Esophagus squamous epithelium (tissue), 5 donors: ENCODE measurements around the gene RAMACL. TPM values are rescaled to one million over a fixed set of nuclear protein-coding genes. Genes with fewer than 3 reads are reported as not detected.
A peak's percentile ranks its signal among the peaks of the same experiment; 100 is the strongest.

Experiments
- DNase-seq: peaks from one replicate; lab custom pipeline; 2025; lab: John Stamatoyannopoulos, UW
- H3K27ac ChIP-seq, 4 donors: fragments of 200-600 bp; sonication (generic); one replicate each; pipeline ENCODE4 v1.5.1; 2016 to 2019; ENCODE audit warnings: mild to moderate bottlenecking in 1 of 4
- H3K27me3 ChIP-seq, 4 donors: fragments of 200-600 bp; sonication (generic); 1 replicate in 3 of 4; 2 replicates in 1 of 4; pipeline versions ENCODE4 v1.5.1 to v1.6.0; 2017 to 2021; ENCODE audit warnings: antibody characterized with exemption in 1 of 4
- H3K36me3 ChIP-seq, 3 donors: fragments of 200-600 bp; sonication (generic); one replicate each; pipeline ENCODE4 v1.5.1; 2016 to 2019
- H3K4me1 ChIP-seq, 3 donors: fragments of 200-600 bp; sonication (generic); one replicate each; pipeline ENCODE4 v1.5.1; 2017 to 2019
- H3K4me3 ChIP-seq, 4 donors: fragments of 200-600 bp; sonication (generic); 1 replicate in 3 of 4; 2 replicates in 1 of 4; pipeline ENCODE4 v1.5.1; 2016 to 2019; ENCODE audit warnings: mild to moderate bottlenecking in 2 of 4, moderate library complexity in 1 of 4
- H3K9me3 ChIP-seq, 3 donors: fragments of 200-600 bp; sonication (generic); one replicate each; pipeline ENCODE4 v1.5.1; 2016 to 2019
- POLR2A ChIP-seq, 4 donors: fragments of 450-650 bp; IDR thresholded peaks; one replicate each; pipeline ENCODE4 v1.6.1; 2017; ENCODE audit warnings: antibody characterized with exemption in 4 of 4, mild to moderate bottlenecking in 4 of 4, moderate library complexity in 3 of 4
- WGBS, 2 donors: methylation state at CpG; one replicate each; pipeline ENCODE4 v1.1.5; 2018; 5-methylcytosine and 5-hydroxymethylcytosine counted together
- intact Hi-C: fragments of 100-400 bp; cut with DNase I; formaldehyde crosslinking; loops from one replicate; pipeline ENCODE4 v1.15.0; 2022
- total RNA-seq, 4 donors: library from RNA; depleted of rRNA; stranded (reverse); fragments of >200 nt; gene quantifications; one replicate each; pipeline ENCODE4 v1.1.0, GENCODE V29; 2016
- TF ChIP-seq, protein P1 (sequence below), 6 experiments: fragments of 450-650 bp in 4 of 6; fragments of 200-600 bp in 2 of 6; sonication (generic) in 2 of 6; IDR thresholded peaks; one replicate each; pipeline ENCODE4 v1.5.1; 2016 to 2019; ENCODE audit warnings: antibody characterized with exemption in 6 of 6, mild to moderate bottlenecking in 4 of 6, moderate library complexity in 4 of 6
- donor health status: DM: yes; HTN: yes; CAD: no.

The RAMACL gene
- total RNA-seq, 4 donors from 2014 or later: 0.99 to 2.7 (median 1.3) TPM

- no peak for DNase-seq
- Histone ChIP-seq H3K27ac (no peak overlapping the region), H3K4me1 (peaks cover 4 to 31% (median 15%) of the 10 kb centered on the region in 3 donors), H3K4me3 (no peak overlapping the region), H3K27me3 (no peaks in the 10 kb centered on the region), H3K36me3 (peaks cover 0 to 42% (median 0%) of the 10 kb centered on the region in 3 donors), H3K9me3 (no peaks in the 10 kb centered on the region)
- intact Hi-C loops: no loop called here
- WGBS, 2 donors: 75 to 85% methylated on average over 12 to 13 of the region's 17 CpGs
- TF ChIP-seq POLR2A (IDR thresholded peaks at IDR 0.05): no peak
- TF ChIP-seq, protein P1, sequence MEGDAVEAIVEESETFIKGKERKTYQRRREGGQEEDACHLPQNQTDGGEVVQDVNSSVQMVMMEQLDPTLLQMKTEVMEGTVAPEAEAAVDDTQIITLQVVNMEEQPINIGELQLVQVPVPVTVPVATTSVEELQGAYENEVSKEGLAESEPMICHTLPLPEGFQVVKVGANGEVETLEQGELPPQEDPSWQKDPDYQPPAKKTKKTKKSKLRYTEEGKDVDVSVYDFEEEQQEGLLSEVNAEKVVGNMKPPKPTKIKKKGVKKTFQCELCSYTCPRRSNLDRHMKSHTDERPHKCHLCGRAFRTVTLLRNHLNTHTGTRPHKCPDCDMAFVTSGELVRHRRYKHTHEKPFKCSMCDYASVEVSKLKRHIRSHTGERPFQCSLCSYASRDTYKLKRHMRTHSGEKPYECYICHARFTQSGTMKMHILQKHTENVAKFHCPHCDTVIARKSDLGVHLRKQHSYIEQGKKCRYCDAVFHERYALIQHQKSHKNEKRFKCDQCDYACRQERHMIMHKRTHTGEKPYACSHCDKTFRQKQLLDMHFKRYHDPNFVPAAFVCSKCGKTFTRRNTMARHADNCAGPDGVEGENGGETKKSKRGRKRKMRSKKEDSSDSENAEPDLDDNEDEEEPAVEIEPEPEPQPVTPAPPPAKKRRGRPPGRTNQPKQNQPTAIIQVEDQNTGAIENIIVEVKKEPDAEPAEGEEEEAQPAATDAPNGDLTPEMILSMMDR (IDR thresholded peaks at IDR 0.05): no peak
Measured at GRCh38 chr6:166538297-166539010, 48.0 kb downstream of the RAMACL start.

- Histone ChIP-seq H3K27ac (no peak overlapping the region), H3K27me3 (no peaks in the 10 kb centered on the region), H3K4me3 (no peak overlapping the region), H3K36me3 (peaks cover 0 to 76% (median 0%) of the 10 kb centered on the region in 3 donors), H3K4me1 (peaks cover 0 to 21% (median 0%) of the 10 kb centered on the region in 3 donors), H3K9me3 (no peaks in the 10 kb centered on the region)
- 90 to 92% methylated on average over 17 of the region's 17 CpGs for WGBS, 2 donors
- intact Hi-C loops: no loop called here
- TF ChIP-seq POLR2A (IDR thresholded peaks at IDR 0.05): no peak
- TF ChIP-seq, protein P1 (IDR thresholded peaks at IDR 0.05): no peak
- no peak for DNase-seq
Measured at GRCh38 chr6:166534658-166535406, 51.6 kb downstream of the RAMACL start.

- Histone ChIP-seq H3K36me3 (peaks cover 0 to 80% (median 0%) of the 10 kb centered on the region in 3 donors), H3K4me3 (no peak overlapping the region), H3K27me3 (no peaks in the 10 kb centered on the region), H3K27ac (peak overlapping the region in 3 of 4 donors; percentile 22 to 33 (median 31)), H3K4me1 (peaks cover 0 to 15% (median 0%) of the 10 kb centered on the region in 3 donors), H3K9me3 (no peaks in the 10 kb centered on the region)
- intact Hi-C loops: no loop called here
- TF ChIP-seq, protein P1 (IDR thresholded peaks at IDR 0.05): no peak
- TF ChIP-seq POLR2A (IDR thresholded peaks at IDR 0.05): no peak
- WGBS, 2 donors: 91 to 94% methylated on average over 8 to 9 of the region's 15 CpGs
- DNase-seq: no peak
Measured at GRCh38 chr6:166533205-166533824, 53.2 kb downstream of the RAMACL start.

Other genes with a start within 250 kb of the RAMACL start
- gene SFT2D1, start 244.1 kb downstream of the RAMACL start, total RNA-seq: 10 to 100 TPM; 34.8 to 45.3 (median 37.1) TPM
- gene MPC1, start 203.7 kb downstream of the RAMACL start, total RNA-seq: 10 to 100 TPM; 43.1 to 64.3 (median 59.5) TPM
- gene RPS6KA2, start 40.6 kb upstream of the RAMACL start, total RNA-seq: 10 to 100 TPM; 11.8 to 66.0 (median 19.2) TPM